Measurements from ENCODE around the gene KRTAP10-6.
"Not testable (repeated sequence)": the region's sequence is repeated elsewhere in the genome, so short reads cannot be mapped to it uniquely, and the experiment has no call there.

The KRTAP10-6 gene

GRCh38 chr21:44618504-44618903 is 26.2 kb upstream of the KRTAP10-6 start:
- DNase-seq (ENCODE audit: low read depth in 2 of 3, low spot score in 2 of 3) = no peak

- DNase-seq (ENCODE audit: low read depth in 2 of 3, low spot score in 2 of 3) = no peak
Observed at GRCh38 chr21:44617071-44617501, 24.8 kb upstream of the KRTAP10-6 start.

- no peak for DNase-seq (ENCODE audit: low read depth in 2 of 3, low spot score in 2 of 3)
Observed at GRCh38 chr21:44616591-44616926, 24.3 kb upstream of the KRTAP10-6 start.

- no peak for DNase-seq (ENCODE audit: low read depth in 2 of 3, low spot score in 2 of 3)
Observed at GRCh38 chr21:44615911-44616590, 23.7 kb upstream of the KRTAP10-6 start.

DNA sequence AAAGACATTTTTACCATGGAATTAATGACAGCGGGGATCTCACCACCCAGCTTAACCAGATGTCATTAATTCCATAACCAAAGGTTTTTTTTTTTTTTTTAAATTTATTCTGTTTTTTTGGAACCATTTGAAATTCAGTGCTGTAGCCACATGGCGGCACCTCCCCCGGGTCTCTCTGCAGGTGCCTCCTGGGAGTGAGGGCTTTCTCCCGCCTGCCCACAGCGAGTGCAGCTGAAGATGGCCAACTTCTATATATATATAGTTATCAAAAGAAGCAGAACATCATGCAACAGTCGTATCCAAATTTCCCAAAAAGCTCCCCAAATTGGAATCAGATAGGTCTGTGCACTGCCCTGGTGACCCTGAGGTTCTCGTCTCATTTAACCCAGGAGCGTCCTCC is 23.2 kb upstream of the KRTAP10-6 start:
- no peak for DNase-seq (ENCODE audit: low read depth in 2 of 3, low spot score in 2 of 3)

- DNase-seq (ENCODE audit: low read depth in 2 of 3, low spot score in 2 of 3) = no peak
Observed at GRCh38 chr21:44614961-44615391, 22.7 kb upstream of the KRTAP10-6 start.

DNA sequence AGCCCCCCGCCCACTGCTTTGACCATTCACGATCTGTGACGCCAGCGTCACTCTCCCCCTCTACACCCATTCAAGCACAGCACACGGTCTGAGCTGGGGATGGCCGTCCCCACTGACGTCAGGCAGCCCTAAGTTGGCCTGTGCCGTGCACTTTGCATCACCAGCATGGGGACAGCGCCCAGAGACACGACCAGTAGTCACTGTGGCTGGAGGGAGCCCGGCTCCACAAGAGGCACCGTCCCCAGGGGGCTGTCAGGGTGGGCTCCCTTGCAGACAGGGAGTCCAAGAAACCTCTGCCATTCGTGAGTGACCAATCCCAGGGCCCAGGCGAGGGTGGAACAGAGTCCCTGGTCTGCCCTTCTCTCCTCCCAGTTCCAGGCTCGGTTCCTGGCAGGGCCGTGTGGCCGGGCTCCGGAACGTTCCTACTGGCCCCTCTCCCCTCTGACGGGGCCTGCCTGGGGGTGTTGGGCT is 21.9 kb upstream of the KRTAP10-6 start:
- no peak for DNase-seq (ENCODE audit: low read depth in 2 of 3, low spot score in 2 of 3)

GRCh38 chr21:44613386-44614155 is 21.3 kb upstream of the KRTAP10-6 start:
- DNase-seq (ENCODE audit: low read depth in 2 of 3, low spot score in 2 of 3) = no peak

GRCh38 chr21:44612669-44613229 is 20.4 kb upstream of the KRTAP10-6 start:
- DNase-seq (ENCODE audit: low read depth in 2 of 3, low spot score in 2 of 3) = no peak

DNA sequence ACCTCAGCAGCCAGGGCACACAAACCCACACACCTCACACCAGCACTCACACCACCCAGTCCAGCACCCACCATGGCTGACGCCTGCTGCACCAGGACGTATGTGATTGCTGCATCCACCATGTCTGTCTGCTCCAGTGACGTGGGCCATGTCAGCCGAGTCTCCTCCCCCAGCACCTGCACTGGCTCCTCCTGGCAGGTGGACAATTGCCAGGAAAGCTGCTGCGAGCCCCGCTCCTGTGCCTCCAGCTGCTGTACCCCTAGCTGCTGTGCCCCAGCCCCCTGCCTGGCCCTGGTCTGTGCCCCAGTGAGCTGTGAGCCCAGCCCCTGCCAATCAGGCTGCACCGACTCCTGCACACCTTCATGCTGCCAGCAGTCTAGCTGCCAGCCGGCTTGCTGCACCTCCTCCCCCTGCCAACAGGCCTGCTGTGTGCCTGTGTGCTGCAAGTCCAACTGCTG is 19.8 kb upstream of the KRTAP10-6 start, which contains the start of gene KRTAP10-8:
TSS of gene KRTAP10-8 (plus strand) at position 51 of the 458 bp plus-strand sequence. CDS start at position 73, 22 bp downstream.
- DNase-seq (ENCODE audit: low read depth in 2 of 3, low spot score in 2 of 3) = no peak

- DNase-seq (ENCODE audit: low read depth in 2 of 3, low spot score in 2 of 3) = no peak
Observed at GRCh38 chr21:44611551-44611950, 19.2 kb upstream of the KRTAP10-6 start.

DNA sequence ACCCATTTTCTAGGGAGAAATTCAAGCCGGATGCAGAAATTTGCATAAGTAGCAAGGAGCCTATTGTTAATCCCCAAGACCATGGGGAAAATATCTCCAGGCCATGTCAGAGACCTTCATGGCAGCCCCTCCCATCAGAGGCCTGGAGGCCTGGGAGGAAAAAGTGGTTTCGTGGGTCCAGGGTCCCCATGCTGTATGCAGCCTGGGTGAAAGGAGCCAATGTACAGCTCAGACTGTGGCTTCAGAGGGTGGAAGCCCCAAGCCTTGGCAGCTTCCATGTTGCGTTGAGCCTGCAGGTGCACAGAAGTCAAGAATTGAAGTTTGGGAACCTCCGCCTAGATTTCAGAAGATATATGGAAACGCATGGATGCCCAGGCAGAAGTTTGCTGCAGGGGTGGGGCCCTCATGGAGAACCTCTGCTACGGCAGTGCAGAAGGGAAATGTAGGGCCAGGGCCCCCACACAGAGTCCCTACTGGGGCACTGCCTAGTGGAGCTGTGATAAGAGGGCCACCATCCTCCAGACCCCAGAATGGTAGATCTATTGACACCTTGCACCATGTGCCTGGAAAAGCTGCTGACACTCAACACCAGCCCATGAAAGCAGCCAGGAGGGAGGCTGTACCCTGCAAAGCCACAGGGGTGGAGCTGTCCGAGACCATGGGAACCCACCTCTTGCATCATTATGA is 18.0 kb upstream of the KRTAP10-6 start:
- DNase-seq (ENCODE audit: low read depth in 2 of 3, low spot score in 2 of 3) = not testable (repeated sequence)

- DNase-seq (ENCODE audit: low read depth in 2 of 3, low spot score in 2 of 3) = no peak
Observed at GRCh38 chr21:44609193-44609592, 16.9 kb upstream of the KRTAP10-6 start.

GRCh38 chr21:44606495-44606894 is 14.2 kb upstream of the KRTAP10-6 start:
- DNase-seq (ENCODE audit: low read depth in 2 of 3, low spot score in 2 of 3) = no peak

- no peak for DNase-seq (ENCODE audit: low read depth in 2 of 3, low spot score in 2 of 3)
Observed at GRCh38 chr21:44603911-44604310, 11.6 kb upstream of the KRTAP10-6 start.

DNA sequence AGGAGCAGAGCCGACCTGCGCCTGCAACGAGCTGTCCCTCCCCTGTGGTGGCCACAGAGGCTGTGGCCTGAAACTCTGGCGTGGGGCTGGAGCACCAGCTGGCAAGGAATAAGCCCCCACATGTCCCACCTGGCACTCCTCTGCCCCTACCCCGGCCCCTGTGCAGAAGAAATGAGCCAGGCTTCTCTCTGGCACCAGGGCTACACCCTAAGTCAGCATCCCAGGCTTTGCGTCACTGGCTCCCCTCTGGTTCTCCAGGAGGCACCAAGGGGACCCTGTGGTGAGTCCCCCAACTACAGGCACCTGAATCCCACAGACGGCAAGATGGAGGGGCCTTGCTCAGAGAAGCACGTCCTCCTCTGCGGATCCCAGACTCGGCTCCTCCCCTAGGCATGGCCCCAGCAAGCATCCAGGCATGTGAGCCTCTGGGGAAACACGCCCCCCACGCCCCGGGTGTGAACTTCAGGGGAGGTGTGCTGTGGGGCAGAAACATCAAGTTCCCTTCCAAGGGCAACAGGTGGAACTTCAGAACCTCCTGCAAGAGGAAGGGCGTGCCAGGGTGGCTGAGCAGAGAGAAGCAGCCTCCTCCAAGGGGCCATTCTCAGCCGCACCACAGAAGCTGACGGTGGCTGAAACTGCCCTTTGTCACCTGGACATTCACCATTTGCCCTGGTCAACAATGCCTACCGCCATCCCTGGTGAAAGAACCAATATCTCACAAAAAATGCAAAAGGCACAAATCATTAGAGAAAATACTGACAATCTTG is 11.0 kb upstream of the KRTAP10-6 start:
- no peak for DNase-seq (ENCODE audit: low read depth in 2 of 3, low spot score in 2 of 3)

DNA sequence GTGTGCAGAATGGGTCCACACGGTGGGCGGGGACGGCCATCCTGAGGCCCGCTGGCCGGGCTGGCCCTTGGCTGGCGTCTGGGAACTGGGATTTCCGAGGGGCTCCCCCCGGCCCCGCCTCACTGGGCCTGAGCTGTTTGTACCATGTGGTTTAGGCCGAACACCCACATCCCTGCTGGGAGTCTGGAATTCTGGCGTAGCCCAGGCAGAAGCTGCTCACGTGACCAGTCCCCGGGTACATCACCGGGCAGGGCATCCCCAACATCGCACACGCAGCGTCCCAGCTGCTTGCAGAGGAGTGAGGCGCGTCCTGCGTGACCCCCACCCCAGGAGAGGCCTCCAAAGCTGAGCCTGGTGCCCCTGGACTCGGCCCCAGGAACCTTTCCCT is 10.2 kb upstream of the KRTAP10-6 start:
- DNase-seq (ENCODE audit: low read depth in 2 of 3, low spot score in 2 of 3) = no peak

DNA sequence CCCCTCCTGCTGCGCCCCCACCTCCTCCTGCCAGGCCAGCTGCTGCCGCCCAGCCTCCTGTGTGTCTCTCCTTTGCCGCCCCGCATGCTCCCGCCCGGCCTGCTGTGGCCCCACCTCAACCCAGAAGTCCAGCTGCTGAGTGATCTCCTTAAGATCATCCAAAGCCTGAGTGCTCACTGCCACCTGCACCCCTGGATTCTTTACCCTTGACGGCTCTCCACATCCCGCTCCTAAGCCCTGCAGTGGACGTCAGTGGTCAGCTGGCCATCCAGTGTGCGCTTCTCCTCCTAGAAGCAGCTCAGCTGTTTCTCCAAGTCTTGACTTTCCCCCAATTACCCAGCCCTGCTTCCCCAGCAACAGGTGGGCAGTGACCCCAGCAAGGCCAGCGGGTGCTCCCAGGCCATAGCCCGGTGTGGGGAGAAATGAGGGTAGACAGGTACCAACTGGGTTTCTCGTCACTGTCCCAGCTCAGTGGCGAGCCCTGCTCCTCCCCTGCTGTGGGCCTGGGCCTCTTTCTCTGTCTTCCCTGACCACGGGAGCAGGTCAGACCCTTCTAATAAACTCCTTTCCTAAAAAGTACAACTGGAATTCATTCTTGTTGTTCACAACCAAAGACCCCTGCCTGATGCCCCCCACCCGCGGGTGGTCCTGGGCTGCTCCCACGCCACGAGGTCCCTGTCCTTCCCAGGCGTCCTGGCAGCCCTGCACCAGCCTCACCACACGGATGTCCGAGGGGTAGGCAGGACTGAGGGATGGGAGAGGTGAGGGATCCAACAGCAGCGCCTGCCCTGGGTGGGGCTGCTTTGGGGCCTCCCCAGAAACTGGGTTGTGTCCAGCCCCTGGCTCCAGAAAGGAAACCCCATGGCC is 9.5 kb upstream of the KRTAP10-6 start:
- DNase-seq (ENCODE audit: low read depth in 2 of 3, low spot score in 2 of 3) = no peak

- not testable (repeated sequence) for DNase-seq (ENCODE audit: low read depth in 2 of 3, low spot score in 2 of 3)
Observed at GRCh38 chr21:44601091-44601490, 8.8 kb upstream of the KRTAP10-6 start.
